GM21786 (cell line): ENCODE data around the gene ADAMTS6.
"Not testable (repeated sequence)": the region's sequence is repeated elsewhere in the genome, so short reads cannot be mapped to it uniquely, and the experiment has no call there.

ENCODE experiments used
- ATAC-seq: cut with Tn5 transposase; IDR thresholded peaks from one replicate; pipeline ENCODE4 v1.9.1; 2021; ENCODE audit not compliant: unreplicated experiment

The ADAMTS6 gene

GRCh38 chr5:65370505-65370904 lies 111.2 kb downstream of the ADAMTS6 start:
- ATAC-seq, result not testable (repeated sequence)

- ATAC-seq, result no peak
Measured at GRCh38 chr5:65366655-65367054, 115.1 kb downstream of the ADAMTS6 start.

GRCh38 chr5:65364907-65365306 lies 116.8 kb downstream of the ADAMTS6 start:
- no peak for ATAC-seq

GRCh38 chr5:65363499-65363898 lies 118.2 kb downstream of the ADAMTS6 start:
- ATAC-seq, result no peak

GRCh38 chr5:65359981-65360380 lies 121.7 kb downstream of the ADAMTS6 start:
- ATAC-seq, result no peak

- ATAC-seq, result no peak
Measured at GRCh38 chr5:65359569-65359968, 122.2 kb downstream of the ADAMTS6 start.

GRCh38 chr5:65356274-65356673 lies 125.4 kb downstream of the ADAMTS6 start:
- ATAC-seq, result no peak

- ATAC-seq, result no peak
Measured at GRCh38 chr5:65355301-65355700, 126.4 kb downstream of the ADAMTS6 start.

GRCh38 chr5:65341835-65342234 lies 139.9 kb downstream of the ADAMTS6 start:
- ATAC-seq, result no peak

GRCh38 chr5:65338606-65339151 lies 143.0 kb downstream of the ADAMTS6 start:
- no peak for ATAC-seq

- ATAC-seq, result no peak
Measured at GRCh38 chr5:65334077-65334476, 147.6 kb downstream of the ADAMTS6 start.

GRCh38 chr5:65332591-65332990 lies 149.1 kb downstream of the ADAMTS6 start:
- ATAC-seq, result no peak

- no peak for ATAC-seq
Measured at GRCh38 chr5:65329266-65329665, 152.5 kb downstream of the ADAMTS6 start.

GRCh38 chr5:65327582-65327981 lies 154.1 kb downstream of the ADAMTS6 start:
- ATAC-seq, result no peak

- no peak for ATAC-seq
Measured at GRCh38 chr5:65326922-65327321, 154.8 kb downstream of the ADAMTS6 start.

- ATAC-seq, result no peak
Measured at GRCh38 chr5:65324226-65324625, 157.5 kb downstream of the ADAMTS6 start.

- ATAC-seq, result not testable (repeated sequence)
Measured at GRCh38 chr5:65320704-65321103, 161.0 kb downstream of the ADAMTS6 start.

GRCh38 chr5:65320250-65320649 lies 161.5 kb downstream of the ADAMTS6 start:
- ATAC-seq, result no peak

GRCh38 chr5:65307931-65308330 lies 173.8 kb downstream of the ADAMTS6 start:
- ATAC-seq, result no peak

- no peak for ATAC-seq
Measured at GRCh38 chr5:65307088-65307487, 174.6 kb downstream of the ADAMTS6 start.

- no peak for ATAC-seq
Measured at GRCh38 chr5:65305913-65306312, 175.8 kb downstream of the ADAMTS6 start.

GRCh38 chr5:65299861-65300260 lies 181.9 kb downstream of the ADAMTS6 start:
- no peak for ATAC-seq

GRCh38 chr5:65296067-65296466 lies 185.7 kb downstream of the ADAMTS6 start:
- ATAC-seq, result no peak
